GM12878 (cell line): ENCODE measurements around the gene NKX2-8. TPM values are rescaled to one million over a fixed set of nuclear protein-coding genes. Genes with fewer than 3 reads are reported as not detected.

Source experiments
- BHLHE40 ChIP-seq, 2 experiments: fragments of 450-650 bp in 1 of 2; IDR thresholded peaks; 2 replicates each; pipeline ENCODE4 v1.6.1; 2011 to 2017; ENCODE audit warnings: low read depth in 2 of 2, borderline replicate concordance in 1 of 2, improper control_type of control experiment in 1 of 2, low read length in 1 of 2, mild to moderate bottlenecking in 1 of 2
- CTCF ChIP-seq, 3 experiments: IDR thresholded peaks in 2 of 3; conservative IDR thresholded peaks in 1 of 3; 2 replicates each; pipeline ENCODE4 v1.5.1; 2011; ENCODE audit warnings: low read depth in 3 of 3, low read length in 3 of 3, mild to moderate bottlenecking in 3 of 3, control low read depth in 2 of 3, moderate library complexity in 2 of 3, inconsistent platforms in 1 of 3, mixed read lengths in 1 of 3; ENCODE audit not compliant: control insufficient read depth in 2 of 3, insufficient read depth in 1 of 3; ENCODE audit errors: extremely low read depth in 1 of 3
- HDGF ChIP-seq: fragments of 450-650 bp; IDR thresholded peaks from 2 replicates; pipeline ENCODE4 v1.6.1; 2016; ENCODE audit warnings: antibody characterized with exemption
- RELB ChIP-seq: fragments of 450-650 bp; IDR thresholded peaks from 2 replicates; pipeline ENCODE4 v1.6.1; 2017; ENCODE audit warnings: low read depth, mild to moderate bottlenecking, moderate library complexity
- SPI1 ChIP-seq: IDR thresholded peaks from 2 replicates; pipeline ENCODE4 v1.6.1; 2011; ENCODE audit warnings: low read depth, mild to moderate bottlenecking, low read length, moderate library complexity, borderline replicate concordance; ENCODE audit not compliant: insufficient read depth
- TARDBP ChIP-seq: IDR thresholded peaks from 2 replicates; pipeline ENCODE4 v1.6.1; 2016; ENCODE audit warnings: borderline replicate concordance
- ZBTB11 ChIP-seq: fragments of 450-650 bp; formaldehyde crosslinking; IDR thresholded peaks from 2 replicates; pipeline ENCODE4 v1.5.0; 2022; ENCODE audit warnings: mild to moderate bottlenecking, missing genetic modification characterization
- ZNF274 ChIP-seq: IDR thresholded peaks from one replicate; pipeline ENCODE4 v1.8.0; 2011; ENCODE audit not compliant: insufficient read length, insufficient read depth
- polyA plus RNA-seq, 11 experiments: library from polyadenylated mRNA; depleted of rRNA in 4 of 11; unstranded in 6 of 11; stranded (reverse) in 5 of 11; fragments of >200 nt; fragmentation: Nextera tagmentation in 4 of 11; fragmentation: Illumina TruSeq in 1 of 11; extraction: Ambion mirVana in 4 of 11; extraction: Trizol in 1 of 11; gene quantifications; 1 replicate in 1 of 11; 2 replicates in 10 of 11; pipeline versions ENCODE4 v1.2.1 to v1.2.3, GENCODE V29; 2011 to 2016; ENCODE audit warnings: inconsistent platforms in 2 of 11, missing spikeins in 2 of 11, low read depth in 1 of 11
- total RNA-seq, 4 experiments: library from RNA; depleted of rRNA in 3 of 4; stranded (reverse); fragments of >200 nt in 3 of 4; fragmentation: Illumina TruSeq in 1 of 4; extraction: Trizol in 1 of 4; gene quantifications; 2 replicates each; pipeline versions ENCODE4 v1.2.1 to v1.2.3, GENCODE V29; 2013 to 2021

Gene NKX2-8
- total and polyA plus RNA-seq, 10 of the 15 experiments (the other 5 are each of a cell fraction or from before 2014, with no cell fraction given), result not detected

- TF ChIP-seq BHLHE40 (IDR thresholded peaks at IDR 0.05; ENCODE audit: borderline replicate concordance in 1 of 2, low read depth in 2 of 2, low read length in 1 of 2) (no peak), SPI1 (no peak), CTCF (IDR thresholded peaks at IDR 0.05 in 2 of 3, conservative IDR thresholded peaks at IDR 0.05 in 1 of 3; ENCODE audit: control insufficient read depth in 2 of 3, extremely low read depth in 1 of 3, insufficient read depth in 1 of 3, low read depth in 3 of 3, low read length in 3 of 3) (no peak), HDGF (no peak), ZNF274 (no peak), RELB (no peak), TARDBP (no peak), ZBTB11 (no peak)
Measured at GRCh38 chr14:36583242-36583892, 953 bp upstream of the NKX2-8 start (continued).
